Measurements from ENCODE around the gene C6orf141. TPM values are rescaled to one million over a fixed set of nuclear protein-coding genes. Genes with fewer than 3 reads are reported as not detected.

C6orf141 gene
- total and polyA plus RNA-seq, 2 of the 8 experiments (the other 6 are each of a cell fraction or from before 2014, with no cell fraction given): 7.6 to 16.1 TPM

GRCh38 chr6:49514571-49515484, 35.6 kb upstream of the C6orf141 start:
- no peak for FAIRE-seq
- H3K4me1 ChIP-seq (replicated peaks in 1 of 4; ENCODE audit: control insufficient read depth in 3 of 4, insufficient read depth in 4 of 4, low read length in 3 of 4): peaks cover 0 to 2% (median under 1%) of the 10 kb centered on the region in 4 experiments; a peak in 2 of 7 replicates

More at GRCh38 chr6:49514571-49515484, 35.6 kb upstream of the C6orf141 start:
- ChIA-PET POLR2A (ENCODE audit: partially characterized antibody) (no interaction called here), CTCF (ENCODE audit: partially characterized antibody) (interaction anchor here (0.6 to 3.1 kb wide), 2 partner anchors 17 to 852 kb away, joined by 3 to 14 read pairs; no protein-coding TSS in a partner anchor)
- H3K27me3 ChIP-seq (replicated peaks in 1 of 4; ENCODE audit: control insufficient read depth in 3 of 4, extremely low read depth in 1 of 4, insufficient read depth in 3 of 4, low read length in 3 of 4): no peaks in the 10 kb centered on the region
- no peak for DNase-seq (ENCODE audit: low read depth in 1 of 2, low spot score in 2 of 2)
- whole genome bisulfite sequencing, 2 experiments (ENCODE audit: extremely low coverage in 1 of 2, insufficient coverage in 1 of 2, insufficient read length in 1 of 2, insufficient replicate concordance in 2 of 2, low coverage in 1 of 2, low lambda C conversion rate in 2 of 2, missing lambda C conversion rate in 1 of 2): 79% methylated on average over 8 of the region's 8 CpGs; no CpG with 5 or more reads in 1 of the 2 experiments
- no peak overlapping the region for H3K4ac ChIP-seq (replicated peaks; ENCODE audit: insufficient read length, low read depth, low read length)
- no peak overlapping the region for H4K8ac ChIP-seq (ENCODE audit: extremely low read depth, insufficient read depth, low read length)
- H3K27ac ChIP-seq (ENCODE audit: low read depth, low read length): no peak overlapping the region
- no peak overlapping the region for H3K14ac ChIP-seq (ENCODE audit: insufficient read length)
- H2BK12ac ChIP-seq (ENCODE audit: low read depth, low read length): no peak overlapping the region
- H3K56ac ChIP-seq (replicated peaks; ENCODE audit: insufficient read length, low read depth, low read length): no peak overlapping the region
- H4K20me1 ChIP-seq (replicated peaks in 1 of 2; ENCODE audit: control insufficient read depth in 1 of 2, insufficient read depth in 2 of 2, low read length in 2 of 2): no peaks in the 10 kb centered on the region
- no peak overlapping the region for H3K4me3 ChIP-seq (ENCODE audit: extremely low read depth in 1 of 4, insufficient read depth in 2 of 4, low read depth in 3 of 4, low read length in 4 of 4)
- TF ChIP-seq CBX5 (IDR thresholded peaks at IDR 0.05; ENCODE audit: low read depth, low read length): no peak
- no peak for TF ChIP-seq SP2 (IDR thresholded peaks at IDR 0.05; ENCODE audit: low read length)
- no peak for TF ChIP-seq RAD21 (IDR thresholded peaks at IDR 0.05 in 1 of 2, conservative IDR thresholded peaks at IDR 0.05 in 1 of 2; ENCODE audit: low read depth in 2 of 2, low read length in 2 of 2)
- no peak for TF ChIP-seq HDAC2 (IDR thresholded peaks at IDR 0.05; ENCODE audit: borderline replicate concordance in 1 of 2, low read depth in 2 of 2, low read length in 2 of 2)
- TF ChIP-seq SAP30 (IDR thresholded peaks at IDR 0.05; ENCODE audit: insufficient read depth, insufficient replicate concordance, low read length): no peak
- no peak for TF ChIP-seq ZNF274 (IDR thresholded peaks at IDR 0.05; ENCODE audit: borderline replicate concordance, extremely low read depth, low read length)
- TF ChIP-seq SUZ12 (IDR thresholded peaks at IDR 0.05; ENCODE audit: low read length): no peak
- TF ChIP-seq KDM5A (IDR thresholded peaks at IDR 0.05; ENCODE audit: low read length): no peak
- no peak for TF ChIP-seq TBP (IDR thresholded peaks at IDR 0.05; ENCODE audit: low read depth, low read length)
- H3K4me2 ChIP-seq (ENCODE audit: insufficient read depth in 1 of 2, low read depth in 2 of 2, low read length in 2 of 2): no peak overlapping the region
- no peak overlapping the region for H2BK120ac ChIP-seq (replicated peaks; ENCODE audit: low read depth, low read length)
- H4K91ac ChIP-seq (replicated peaks; ENCODE audit: insufficient read length, low read length): no peak overlapping the region
- H2BK5ac ChIP-seq (ENCODE audit: low read depth, low read length): no peak overlapping the region
- H3K79me2 ChIP-seq (ENCODE audit: control insufficient read depth in 1 of 2, insufficient read depth in 2 of 2, low read length in 2 of 2): no peaks in the 10 kb centered on the region
- H2AFZ ChIP-seq (ENCODE audit: low read length): no peak overlapping the region
- no peak overlapping the region for H2AK5ac ChIP-seq (ENCODE audit: low read depth, low read length)
- no peak overlapping the region for H3K23ac ChIP-seq (ENCODE audit: insufficient read length)
- H3K9ac ChIP-seq (replicated peaks in 1 of 4; ENCODE audit: extremely low read depth in 1 of 4, low read depth in 3 of 4, low read length in 3 of 4): no peak overlapping the region
- no peaks in the 10 kb centered on the region for H3K9me3 ChIP-seq (ENCODE audit: insufficient read depth in 2 of 2, low read depth in 1 of 2, low read length in 1 of 2)
- no peak overlapping the region for H2BK20ac ChIP-seq (ENCODE audit: low read length)
- no peak overlapping the region for H3K18ac ChIP-seq (ENCODE audit: extremely low read depth, low read length)
- H4K5ac ChIP-seq (ENCODE audit: insufficient read length, low read depth, low read length): no peak overlapping the region
- no peak overlapping the region for H2BK15ac ChIP-seq (ENCODE audit: low read length)
- H3K36me3 ChIP-seq (ENCODE audit: control insufficient read depth in 2 of 4, insufficient read depth in 4 of 4, low read length in 3 of 4): no peaks in the 10 kb centered on the region
- no peaks in the 10 kb centered on the region for H3K79me1 ChIP-seq (ENCODE audit: low read depth, low read length)
- H3K23me2 ChIP-seq (ENCODE audit: low read depth, low read length): no peaks in the 10 kb centered on the region
